SK-N-SH (cell line): ENCODE results near the gene LHPP.

ENCODE experiments used
- CTCF ChIP-seq: fragments of 200-600 bp; sonication (generic); IDR thresholded peaks from 2 replicates; pipeline ENCODE4 v1.6.1; 2017; ENCODE audit warnings: antibody characterized with exemption, mild to moderate bottlenecking, moderate library complexity
- MXI1 ChIP-seq: IDR thresholded peaks from 2 replicates; pipeline ENCODE4 v1.6.1; 2012; ENCODE audit warnings: mild to moderate bottlenecking, low read depth, low read length, improper control_type of control experiment
- NFIC ChIP-seq: IDR thresholded peaks from 2 replicates; pipeline ENCODE4 v1.4.0; 2012; ENCODE audit warnings: borderline replicate concordance
- POLR2AphosphoS5 ChIP-seq: IDR thresholded peaks from 2 replicates; pipeline ENCODE4 v1.6.1; 2012; ENCODE audit warnings: low read depth, low read length
- RAD21 ChIP-seq: IDR thresholded peaks from 2 replicates; pipeline ENCODE4 v1.6.1; 2012; ENCODE audit warnings: mild to moderate bottlenecking, low read length
- REST ChIP-seq: IDR thresholded peaks from 2 replicates; pipeline ENCODE4 v1.6.1; 2012; ENCODE audit warnings: mild to moderate bottlenecking, low read depth, low read length, moderate library complexity
- TAF1 ChIP-seq: IDR thresholded peaks from 2 replicates; pipeline ENCODE4 v1.6.1; 2012; ENCODE audit warnings: low read depth, mild to moderate bottlenecking, low read length, moderate library complexity, borderline replicate concordance
- TCF12 ChIP-seq: IDR thresholded peaks from 2 replicates; pipeline ENCODE4 v1.4.0; 2012
- YY1 ChIP-seq: IDR thresholded peaks from 2 replicates; pipeline ENCODE4 v1.4.0; 2012; ENCODE audit warnings: low read depth, mild to moderate bottlenecking
- TF ChIP-seq, protein P1 (sequence below): IDR thresholded peaks from 2 replicates; pipeline ENCODE4 v1.4.0; 2012; ENCODE audit warnings: low read depth

GRCh38 chr10:124595143-124595883, 133.7 kb downstream of the LHPP start:
- TF ChIP-seq TAF1 = no peak
- TF ChIP-seq, protein P1, sequence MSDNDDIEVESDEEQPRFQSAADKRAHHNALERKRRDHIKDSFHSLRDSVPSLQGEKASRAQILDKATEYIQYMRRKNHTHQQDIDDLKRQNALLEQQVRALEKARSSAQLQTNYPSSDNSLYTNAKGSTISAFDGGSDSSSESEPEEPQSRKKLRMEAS = no peak
- no peak for TF ChIP-seq MXI1
- no peak for TF ChIP-seq CTCF
- no peak for TF ChIP-seq POLR2AphosphoS5
- no peak for TF ChIP-seq TCF12
- no peak for TF ChIP-seq RAD21
- TF ChIP-seq YY1 = no peak
- no peak for TF ChIP-seq NFIC
- no peak for TF ChIP-seq REST
